Muscle of back (tissue), 11 donors: ENCODE results near the gene CDC42BPA. TPM values are rescaled to one million over a fixed set of nuclear protein-coding genes. Genes with fewer than 3 reads are reported as not detected.
A peak's percentile ranks its signal among the peaks of the same experiment; 100 is the strongest.
"Not testable (repeated sequence)": the region's sequence is repeated elsewhere in the genome, so short reads cannot be mapped to it uniquely, and the experiment has no call there.

Source experiments
- DNase-seq, 3 donors: peaks; one replicate each; pipeline versions ENCODE4 v3.0.0 to v3.0.0-alpha.2; 2013
- polyA plus RNA-seq, 10 donors: library from polyadenylated mRNA; unstranded; fragments of 120-200 nt; gene quantifications; one replicate each; pipeline ENCODE4 v1.2.1, GENCODE V29; 2013; ENCODE audit not compliant: insufficient read length in 10 of 10

Gene CDC42BPA
- polyA plus RNA-seq, 10 donors, result 27.0 to 36.1 (median 31.9) TPM

- DNase-seq, result no peak
Observed at GRCh38 chr1:227342075-227342829, 24.0 kb upstream of the CDC42BPA start.

GRCh38 chr1:227336136-227336535 is 17.8 kb upstream of the CDC42BPA start:
- DNase-seq, result not testable (repeated sequence)

GRCh38 chr1:227335242-227336020 is 17.1 kb upstream of the CDC42BPA start:
- DNase-seq, result no peak

DNA sequence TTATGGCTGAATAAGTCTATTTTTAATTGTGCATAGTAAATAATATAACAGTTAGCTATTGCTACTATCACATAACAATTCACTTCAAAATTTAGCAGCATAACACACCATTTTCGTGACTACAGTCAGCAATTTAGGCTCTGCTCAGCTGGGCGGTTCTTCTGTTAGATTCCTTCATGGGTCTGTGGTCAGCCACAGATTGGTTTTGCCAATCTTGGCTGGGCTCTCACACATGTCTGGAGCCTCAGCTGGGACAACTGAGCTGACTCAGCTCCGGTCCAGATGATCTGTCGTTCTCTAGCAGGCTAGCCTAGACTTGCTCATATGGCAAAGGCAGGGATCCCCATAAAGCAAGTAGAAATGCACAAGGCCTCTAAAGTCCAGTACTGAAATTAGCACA is 15.1 kb upstream of the CDC42BPA start:
- DNase-seq, result no peak

- DNase-seq, result peak in 1 of 3 donors; percentile 47
Observed at GRCh38 chr1:227330279-227331076, 12.2 kb upstream of the CDC42BPA start.

- no peak for DNase-seq
Observed at GRCh38 chr1:227328405-227329019, 10.2 kb upstream of the CDC42BPA start.

GRCh38 chr1:227325156-227325555 is 6.9 kb upstream of the CDC42BPA start:
- no peak for DNase-seq

DNA sequence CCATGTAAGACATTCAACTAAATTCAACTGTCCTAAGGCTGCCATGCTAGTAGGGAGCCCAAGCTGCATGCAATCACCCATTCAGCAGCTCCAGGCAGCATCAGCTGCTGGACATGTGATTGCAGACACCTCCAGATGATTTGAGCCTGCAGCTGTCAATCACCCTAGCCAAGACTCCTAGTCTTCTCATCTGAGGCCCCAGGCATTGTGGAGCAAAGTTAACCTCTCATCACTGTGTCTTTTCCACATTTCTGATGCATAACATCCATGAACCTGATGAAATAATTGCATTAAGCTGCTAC is 5.6 kb upstream of the CDC42BPA start:
- DNase-seq, result no peak

DNA sequence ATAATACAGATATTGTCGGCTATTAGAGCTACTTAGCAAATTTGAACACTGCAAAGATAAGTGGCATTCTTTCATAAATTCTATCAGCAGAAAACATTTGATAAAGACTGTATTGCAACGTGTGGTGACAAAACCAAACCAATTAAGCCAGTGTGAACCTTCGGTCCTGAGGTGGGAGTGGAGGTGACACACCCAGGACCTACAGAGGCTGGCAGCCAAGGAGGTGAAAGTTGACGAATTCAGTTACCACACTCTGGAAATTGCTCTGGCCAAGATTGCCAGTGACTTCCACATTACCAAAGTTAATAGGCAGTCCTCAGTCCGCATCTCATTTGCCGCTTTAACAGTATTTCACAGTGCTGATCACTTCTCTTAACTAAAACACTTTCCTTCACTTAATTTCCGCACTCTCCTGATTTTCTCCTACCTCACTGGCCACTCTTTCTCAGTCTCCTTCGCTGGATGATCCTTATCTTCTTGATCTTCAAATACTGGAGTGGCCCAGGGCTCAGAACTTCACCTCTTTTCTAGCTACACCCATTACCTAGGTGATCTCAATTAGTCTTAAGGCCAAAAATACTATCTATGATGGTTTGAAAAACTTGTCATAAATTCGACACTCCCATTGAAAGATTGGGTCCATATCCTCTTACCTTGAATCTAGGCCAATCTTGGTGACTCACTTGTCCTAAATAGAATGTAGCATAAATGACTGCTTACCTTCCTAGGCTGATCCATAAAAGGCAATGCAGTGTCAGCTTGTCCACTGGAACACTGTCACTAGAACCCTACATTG is 5.1 kb upstream of the CDC42BPA start:
- DNase-seq, result no peak

DNA sequence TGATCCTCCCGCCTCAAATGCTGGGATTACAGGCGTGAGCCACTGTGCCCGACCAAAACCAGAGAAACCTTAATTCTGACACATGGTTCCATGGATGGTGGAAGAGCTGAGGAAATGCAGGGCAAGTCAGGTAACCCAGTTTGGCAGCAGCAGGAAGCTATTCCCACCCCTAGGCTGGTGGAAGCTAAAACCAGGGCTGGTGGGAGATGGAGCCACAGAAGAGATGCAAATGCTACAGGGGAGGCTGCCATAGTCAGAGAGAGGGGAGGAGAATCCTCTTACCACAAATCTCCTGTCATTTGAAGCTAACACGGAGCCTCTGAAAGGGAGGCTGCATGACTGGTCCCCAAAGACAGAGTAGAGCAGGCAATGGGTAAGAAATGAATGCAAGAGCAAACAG is 4.1 kb upstream of the CDC42BPA start:
- no peak for DNase-seq

DNA sequence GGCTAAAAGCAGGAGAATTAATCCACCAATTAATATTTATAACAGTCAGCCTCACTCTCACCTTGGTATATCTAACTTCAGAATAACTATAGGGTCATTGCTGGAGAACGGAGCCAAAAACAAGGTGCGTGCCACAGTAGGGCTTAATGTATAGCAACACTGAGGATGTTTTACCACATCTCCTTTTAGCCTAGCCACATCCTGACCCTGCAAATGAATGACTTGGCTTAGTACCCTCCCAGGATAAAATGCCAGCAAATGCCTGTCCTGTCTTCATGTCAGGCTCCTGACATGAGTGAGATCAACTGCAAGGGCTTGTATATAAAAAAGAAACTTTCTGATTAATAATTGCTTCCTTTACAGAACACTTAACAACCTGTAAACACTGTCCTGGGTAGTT is 2.7 kb upstream of the CDC42BPA start:
- DNase-seq, result no peak

- no peak for DNase-seq
Observed at GRCh38 chr1:227320476-227320875, 2.2 kb upstream of the CDC42BPA start.

- peak in 2 of 3 donors; percentile 51 to 90 for DNase-seq
Observed at GRCh38 chr1:227318853-227319607, 738 bp upstream of the CDC42BPA start.

DNA sequence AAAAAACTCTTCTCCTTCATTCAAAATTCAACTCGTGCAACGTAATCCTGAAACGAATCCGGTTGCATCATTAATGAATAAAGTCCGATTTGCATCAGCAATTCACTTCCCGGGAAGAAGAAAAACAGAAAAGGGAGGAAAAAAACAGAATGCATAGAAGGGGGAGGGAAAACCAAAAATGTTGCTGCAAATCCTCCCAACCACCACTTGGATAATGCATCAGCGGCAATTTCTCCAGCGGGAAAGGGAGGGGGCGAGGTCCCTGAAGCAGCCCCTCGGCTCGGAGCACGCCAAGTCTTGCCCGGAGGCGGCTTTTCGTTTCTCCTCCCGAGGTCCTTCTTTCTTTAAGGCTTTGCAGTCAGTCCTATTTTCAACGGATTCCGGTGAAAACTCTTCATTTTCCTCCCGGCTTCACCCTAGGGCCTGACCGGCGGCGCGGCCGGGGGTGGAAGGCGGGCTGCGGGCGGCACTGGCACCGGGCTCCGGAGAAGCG is 723 bp downstream of the CDC42BPA start:
- peak; percentile 56 to 88 (median 76) for DNase-seq

- peak in 1 of 3 donors; percentile 66 for DNase-seq
Observed at GRCh38 chr1:227317011-227317451, 1.3 kb downstream of the CDC42BPA start.

- no peak for DNase-seq
Observed at GRCh38 chr1:227316456-227316855, 1.8 kb downstream of the CDC42BPA start.

DNA sequence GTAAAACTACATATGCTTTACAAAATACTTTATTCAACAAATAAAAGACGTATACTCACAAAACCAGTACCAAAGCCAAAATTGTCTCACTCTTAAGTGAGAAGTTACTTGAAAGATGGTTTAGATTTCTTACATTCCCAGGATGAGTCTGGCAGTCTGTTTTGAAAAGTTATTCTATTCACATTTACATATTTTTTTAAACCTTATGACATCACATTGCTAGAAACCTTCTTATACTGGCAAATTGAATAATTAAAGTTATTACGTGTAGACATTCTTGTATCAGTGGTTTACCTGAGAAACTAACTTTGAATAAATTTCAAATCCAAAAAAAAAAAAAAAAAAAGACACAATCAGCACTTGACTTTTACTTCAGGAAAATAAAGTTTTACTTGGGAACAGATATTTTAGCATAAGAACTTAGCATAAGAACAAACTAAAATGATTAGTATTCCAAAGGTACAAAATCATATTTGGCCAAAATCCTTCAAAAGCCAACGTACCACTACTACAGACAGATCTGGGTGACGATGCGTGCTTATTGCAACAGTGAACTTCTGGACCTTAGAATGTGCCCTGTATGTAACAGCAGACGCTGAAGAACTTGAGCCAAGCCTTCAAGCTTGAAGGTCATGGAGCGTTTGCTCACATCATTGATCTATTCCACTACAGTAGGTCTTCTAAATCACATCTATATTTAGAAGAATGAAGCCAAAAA is 2.5 kb downstream of the CDC42BPA start:
- DNase-seq, result peak in 1 of 3 donors; percentile 77

GRCh38 chr1:227314014-227314848 is 4.1 kb downstream of the CDC42BPA start:
- peak in 1 of 3 donors; percentile 33 for DNase-seq
